ENCODE data around the gene DPEP3. TPM values are rescaled to one million over a fixed set of nuclear protein-coding genes. Genes with fewer than 3 reads are reported as not detected.

Gene DPEP3
- total RNA-seq = not detected in 2 replicates

DNA sequence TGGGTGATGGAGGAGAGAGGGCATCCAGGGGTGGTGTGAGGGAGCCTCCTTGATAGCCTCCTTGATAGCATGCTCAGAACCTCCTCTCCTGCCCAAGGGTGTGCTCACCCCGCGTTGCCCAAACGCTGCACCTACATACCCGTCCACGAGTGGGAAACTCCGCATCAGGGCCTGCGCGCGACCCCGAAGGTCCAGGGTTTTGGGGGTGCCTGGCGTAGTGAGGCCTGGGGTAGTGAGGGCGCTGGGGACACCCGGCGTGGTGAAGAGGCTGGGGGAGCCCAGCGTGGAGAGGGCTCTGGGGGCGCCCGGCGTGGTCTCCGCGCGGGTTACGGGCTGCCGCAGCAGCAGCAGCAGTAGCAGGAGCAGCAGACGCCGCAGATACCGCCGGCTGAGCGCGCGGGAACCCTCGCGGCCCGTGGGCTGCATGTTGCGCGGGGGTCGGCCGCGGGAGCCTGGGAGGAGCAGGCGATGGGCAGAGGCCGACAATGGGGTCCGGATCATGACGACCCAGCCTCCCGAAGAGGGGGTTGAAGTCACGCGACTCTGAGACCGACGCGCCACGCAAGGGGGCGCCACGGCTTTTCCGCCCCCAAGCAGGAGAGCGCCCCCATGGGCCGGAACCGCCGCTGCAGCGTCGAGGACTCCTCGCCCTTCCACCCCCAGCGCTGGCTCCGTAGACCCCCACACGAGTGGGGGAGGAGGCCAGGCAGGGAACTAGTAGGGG, at the start of gene DPEP3:
Gene DPEP3 (minus strand): TSS at position 545 of the 724 bp plus-strand sequence. CDS start 119 bp downstream, at position 426.

DNA sequence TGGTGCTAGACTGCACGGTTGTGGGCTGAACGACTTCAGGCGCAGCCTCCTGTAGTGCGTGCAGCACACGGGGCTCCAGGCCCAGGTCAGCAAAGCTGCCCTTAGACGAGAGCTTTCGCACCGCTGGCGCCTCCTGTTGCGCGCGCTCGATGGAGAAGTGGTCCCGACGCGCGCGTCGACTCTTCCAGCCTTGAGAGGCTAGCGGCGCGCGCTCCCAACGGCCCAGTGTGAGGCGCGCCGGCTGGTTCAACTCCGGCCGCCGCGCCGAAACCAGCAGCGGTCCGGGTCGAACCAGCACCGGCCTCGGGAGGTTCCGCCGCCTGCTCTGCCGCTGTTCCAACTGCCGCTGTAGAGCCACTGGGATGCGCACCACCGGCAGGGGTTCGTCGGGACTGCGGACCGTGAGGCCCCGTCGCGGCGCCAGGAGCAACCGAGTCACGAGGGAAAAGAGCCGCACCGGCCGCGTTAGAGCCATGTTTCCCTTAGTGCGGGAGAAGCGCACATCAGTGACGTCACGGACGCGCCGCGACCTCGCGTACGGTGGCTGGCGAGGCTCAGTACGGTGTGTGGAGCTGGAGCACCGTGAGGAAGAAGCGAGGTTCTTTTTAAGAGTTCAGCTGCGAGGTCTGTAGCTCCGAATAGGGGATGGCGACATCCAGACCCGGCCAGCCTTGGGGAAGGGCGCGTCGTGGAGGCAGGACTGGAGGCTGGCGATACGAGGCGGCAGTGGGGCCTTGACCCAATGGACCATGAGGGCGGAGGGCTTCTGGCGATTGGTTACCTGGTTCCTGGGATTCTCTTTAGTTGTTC, 42.6 kb upstream of the DPEP3 start, which contains the start of the genes DDX28 and DUS2:
Gene DDX28 (minus strand): TSS at position 505 of the 810 bp plus-strand sequence. CDS start 30 bp downstream, at position 475.
Gene DUS2 (plus strand): TSS at position 557 of the 810 bp plus-strand sequence. CDS start 14,740 bp downstream, outside the sequence.

DNA sequence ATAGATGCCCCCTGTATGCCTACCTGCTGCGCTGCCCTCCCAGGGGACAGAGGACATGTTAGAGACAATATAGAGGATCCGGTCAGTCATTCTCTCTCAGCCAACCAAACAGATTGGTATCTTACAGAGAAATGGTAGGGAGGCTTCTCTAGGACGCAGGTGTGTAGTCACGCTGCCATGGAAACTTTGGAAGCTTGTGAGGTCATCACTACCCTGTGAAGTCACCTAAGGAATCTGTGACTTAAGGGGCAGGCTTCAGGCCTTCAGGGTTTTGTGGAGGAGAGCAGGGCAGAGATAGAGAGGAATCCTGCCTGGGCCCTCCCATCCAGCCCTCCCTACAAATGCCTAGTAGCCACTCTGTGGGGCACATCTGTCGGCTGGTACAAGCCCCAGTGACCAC, 35.4 kb upstream of the DPEP3 start, which contains the start of gene DPEP2NB:
Gene DPEP2NB (minus strand): TSS at position 231 of the 400 bp plus-strand sequence. CDS start 141 bp downstream, at position 90.

DNA sequence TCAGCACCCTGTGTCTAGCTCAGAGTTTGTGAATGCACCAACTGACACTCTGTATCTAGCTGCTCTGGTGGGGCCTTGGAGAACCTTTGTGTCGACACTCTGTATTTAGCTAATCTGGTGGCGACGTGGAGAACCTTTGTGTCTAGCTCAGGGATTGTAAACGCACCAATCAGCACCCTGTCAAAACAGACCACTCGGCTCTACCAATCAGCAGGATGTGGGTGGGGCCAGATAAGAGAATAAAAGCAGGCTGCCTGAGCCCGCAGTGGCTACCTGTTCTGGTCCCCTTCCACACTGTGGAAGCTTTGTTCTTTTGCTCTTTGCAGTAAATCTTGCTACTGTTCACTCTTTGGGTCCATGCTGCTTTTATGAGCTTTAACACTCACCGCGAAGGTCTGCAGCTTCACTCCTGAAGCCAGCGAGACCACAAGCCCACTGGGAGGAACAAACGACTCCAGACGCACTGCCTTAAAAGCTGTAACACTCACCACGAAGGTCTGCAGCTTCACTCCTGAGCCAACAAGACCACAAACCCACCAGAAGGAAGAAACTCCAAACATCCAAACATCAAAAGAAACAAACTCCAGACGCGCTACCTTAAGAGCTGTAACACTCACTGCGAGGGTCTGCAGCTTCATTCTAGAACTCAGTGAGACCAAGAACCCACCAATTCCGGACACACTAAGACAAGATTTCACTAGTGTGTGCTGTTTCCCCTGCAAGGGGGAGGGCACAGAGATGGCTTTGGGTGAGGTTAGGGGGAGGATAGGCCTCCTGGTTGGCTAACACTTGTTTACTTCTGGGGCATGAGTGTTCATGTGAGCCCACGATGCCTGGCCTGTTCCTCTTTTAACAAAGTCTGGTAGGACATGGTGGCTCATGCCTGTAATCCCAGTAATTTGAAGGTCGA, 18.7 kb upstream of the DPEP3 start, which contains the start of gene DPEP2:
Gene DPEP2 (minus strand): TSS at position 706 of the 910 bp plus-strand sequence. CDS start 6,272 bp downstream, outside the sequence.

DNA sequence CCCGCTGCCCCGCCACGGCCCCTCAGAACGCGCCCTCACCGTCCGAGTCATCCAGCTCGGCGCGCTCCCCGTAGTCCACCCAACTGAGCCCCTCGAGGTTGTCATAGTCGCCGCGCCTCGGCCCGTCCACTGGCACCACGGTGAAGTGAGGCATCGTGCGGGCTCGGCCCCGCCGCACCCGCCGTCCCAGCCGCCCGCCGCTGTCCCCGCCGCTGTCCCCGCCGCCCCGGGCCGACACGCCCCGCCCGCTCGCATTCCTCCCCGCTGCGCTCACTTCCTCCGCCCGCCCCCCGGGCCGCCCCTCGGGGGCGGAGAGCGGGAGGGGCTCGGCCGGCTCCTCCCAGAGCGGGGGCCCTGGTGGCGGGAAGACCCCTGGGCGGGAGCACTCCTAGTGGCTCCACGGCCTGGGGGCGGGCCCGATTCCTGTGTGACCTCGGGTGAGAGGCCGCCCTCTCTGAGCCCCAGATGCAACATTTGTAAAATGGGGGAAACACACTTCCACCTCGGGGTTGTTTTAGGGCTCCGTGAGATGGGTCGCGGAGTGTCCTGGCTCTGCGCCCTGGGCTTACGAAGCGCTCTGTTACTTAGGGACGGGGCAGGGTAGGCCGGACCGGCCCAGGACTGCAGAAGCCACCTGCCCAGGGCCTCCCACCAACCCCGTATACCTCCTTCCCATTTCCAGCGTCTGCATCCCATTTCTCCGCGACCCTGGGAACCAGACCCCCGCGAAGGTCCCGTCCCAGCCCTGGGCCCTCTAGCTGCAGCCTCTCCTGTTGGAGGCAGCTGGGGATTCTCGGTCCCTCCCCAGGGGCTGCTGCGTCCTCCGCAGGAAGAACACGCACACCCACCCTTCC, 11.7 kb downstream of the DPEP3 start, which contains the start of gene SLC12A4:
Gene SLC12A4 (minus strand): TSS at position 238 of the 854 bp plus-strand sequence. CDS start 84 bp downstream, at position 154.

DNA sequence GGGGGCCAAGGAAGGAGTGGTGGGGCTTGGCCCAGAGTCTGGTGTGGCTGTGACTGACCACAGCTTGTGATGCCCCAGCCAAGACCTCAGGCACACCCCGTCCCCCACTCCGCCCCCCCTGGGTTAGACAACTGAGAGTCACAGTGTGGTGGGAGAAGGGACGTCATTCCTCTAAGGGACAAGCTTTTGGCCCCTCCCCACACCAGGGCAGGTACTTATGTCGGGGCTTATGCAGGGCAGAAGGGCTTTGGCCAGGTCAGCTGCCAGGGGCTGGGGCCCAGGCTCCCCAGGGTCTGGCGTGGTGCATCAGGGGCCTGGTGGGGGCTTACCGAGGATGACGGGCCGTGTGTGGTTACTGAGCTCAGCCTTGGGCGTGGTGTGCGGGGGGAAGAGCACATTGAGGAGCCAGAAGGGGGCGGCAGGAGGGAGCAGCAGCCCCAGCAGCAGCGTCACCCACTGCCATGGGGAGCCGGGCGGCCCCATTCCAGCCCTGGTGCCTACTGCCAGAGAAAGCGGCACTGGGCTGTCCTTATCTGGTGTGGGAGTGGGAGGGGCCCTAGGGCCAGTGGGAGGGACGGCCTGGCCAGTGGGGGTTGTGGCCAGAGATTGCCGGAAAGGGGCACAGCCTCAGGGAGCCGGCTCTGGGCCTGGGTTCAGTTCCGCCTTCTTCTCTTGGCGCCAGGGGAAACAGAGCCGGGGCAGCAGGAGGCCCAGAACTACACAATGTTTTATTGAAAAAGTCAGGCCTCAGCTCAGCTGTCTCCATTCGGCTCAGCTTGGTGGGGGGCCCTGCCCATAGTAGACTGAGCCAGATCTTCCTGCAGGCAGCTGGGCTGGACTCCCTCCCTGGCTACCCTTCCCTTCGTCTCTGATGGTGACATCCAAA, 36.4 kb downstream of the DPEP3 start, which contains the start of gene LCAT:
Gene LCAT (minus strand): TSS at position 502 of the 886 bp plus-strand sequence. CDS start 19 bp downstream, at position 483.

GRCh38 chr16:67936124-67936879, 44.0 kb downstream of the DPEP3 start, which contains the start of gene PSMB10:
TSS of gene PSMB10 (minus strand) at chr16:67936850. CDS start at chr16:67936749, 101 bp downstream.

GRCh38 chr16:67931712-67932461, 48.4 kb downstream of the DPEP3 start, which contains the start of gene CTRL:
TSS of gene CTRL (minus strand) at chr16:67931862. CDS start at chr16:67931852, 10 bp downstream.

Other genes with a start within 250 kb of the DPEP3 start
- 8.0 and 9.5 TPM in 2 replicates for gene RANBP10, start 173.9 kb downstream of the DPEP3 start, total RNA-seq
- gene TSNAXIP1, start 173.6 kb downstream of the DPEP3 start, total RNA-seq = 0.81 and 1.4 TPM in 2 replicates
- 39.8 and 43.0 TPM in 2 replicates for gene THAP11, start 138.2 kb downstream of the DPEP3 start, total RNA-seq
- gene NUTF2, start 133.6 kb downstream of the DPEP3 start, total RNA-seq = 417 and 499 TPM in 2 replicates
- 28.9 and 40.6 TPM in 2 replicates for gene CENPT, start 132.8 kb downstream of the DPEP3 start, total RNA-seq
- gene EDC4, start 107.4 kb downstream of the DPEP3 start, total RNA-seq = 57.9 and 71.7 TPM in 2 replicates
- 1.5 TPM in 1 of 2 replicates, not detected in the other for gene NRN1L, start 95.6 kb downstream of the DPEP3 start, total RNA-seq
- 18.3 and 26.9 TPM in 2 replicates for gene PSKH1, start 87.2 kb downstream of the DPEP3 start, total RNA-seq
- gene CTRL, start 48.6 kb downstream of the DPEP3 start, total RNA-seq = 0.38 and 0.65 TPM in 2 replicates
- 57.0 and 80.2 TPM in 2 replicates for gene PSMB10, start 43.6 kb downstream of the DPEP3 start, total RNA-seq
- gene LCAT, start 36.4 kb downstream of the DPEP3 start, total RNA-seq = 6.5 and 11.4 TPM in 2 replicates
- 38.9 and 78.6 TPM in 2 replicates for gene SLC12A4, start 11.9 kb downstream of the DPEP3 start, total RNA-seq
- not detected in 2 replicates for gene DPEP2, start 19.0 kb upstream of the DPEP3 start, total RNA-seq
- gene DPEP2NB, start 35.4 kb upstream of the DPEP3 start, total RNA-seq = not detected in 2 replicates
- 10.6 and 11.2 TPM in 2 replicates for gene DDX28, start 42.7 kb upstream of the DPEP3 start, total RNA-seq
- gene DUS2, start 42.8 kb upstream of the DPEP3 start, total RNA-seq = 17.7 and 22.5 TPM in 2 replicates
- gene NFATC3, start 104.9 kb upstream of the DPEP3 start, total RNA-seq = 15.2 and 16.5 TPM in 2 replicates

All from mesangial cell (primary cell).